Measurements from ENCODE around the gene UTP4. TPM values are rescaled to one million over a fixed set of nuclear protein-coding genes. Genes with fewer than 3 reads are reported as not detected.
"Not testable (repeated sequence)": the region's sequence is repeated elsewhere in the genome, so short reads cannot be mapped to it uniquely, and the experiment has no call there.

Gene UTP4
- total RNA-seq, 1 donor from 2014 or later, result 31.5 TPM

DNA sequence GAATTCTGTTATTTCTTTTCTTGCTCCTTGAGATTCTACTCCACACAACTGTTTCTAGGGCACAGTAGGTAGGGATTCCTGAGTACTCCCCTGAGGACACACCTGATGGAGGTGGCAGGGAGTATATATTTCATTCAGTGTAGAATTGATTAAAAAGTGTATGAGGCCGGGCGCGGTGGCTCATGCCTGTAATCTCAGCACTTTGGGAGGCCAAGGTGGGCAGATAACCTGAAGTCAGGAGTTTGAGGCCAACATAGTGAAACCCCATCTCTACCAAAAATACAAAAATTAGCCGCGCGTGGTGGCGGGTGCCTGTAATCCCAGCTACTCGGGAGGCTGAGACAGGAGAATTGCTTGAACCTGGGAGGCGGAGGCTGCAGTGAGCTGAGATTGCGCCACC is 5.6 kb upstream of the UTP4 start:
- DNase-seq (ENCODE audit: extremely low read depth, low read depth, low spot score), result not testable (repeated sequence)

DNA sequence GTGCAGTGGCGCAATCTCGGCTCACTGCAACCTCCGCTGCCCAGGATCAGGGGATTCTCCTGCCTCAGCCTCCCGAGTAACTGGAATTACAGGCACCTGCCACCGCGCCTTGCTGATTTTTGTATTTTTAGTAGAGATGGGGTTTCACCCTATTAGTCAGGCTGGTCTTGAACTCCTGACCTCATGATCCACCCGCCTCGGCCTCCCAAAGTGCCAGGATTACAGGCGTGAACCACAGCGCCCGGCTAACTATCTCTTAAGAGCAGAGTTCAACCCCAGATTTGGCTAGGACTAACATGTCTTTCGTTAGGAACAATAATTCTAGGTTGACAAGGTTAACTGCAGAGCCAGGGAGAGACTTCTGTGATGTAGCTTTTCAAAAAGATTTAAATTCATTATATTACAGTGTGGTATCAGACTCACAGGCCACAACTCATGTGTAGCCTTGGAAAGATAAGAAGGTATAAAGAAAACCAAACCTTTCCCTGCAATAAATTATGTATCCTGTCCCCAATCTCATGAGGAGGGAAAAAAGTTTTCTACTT is 4.4 kb upstream of the UTP4 start:
- no peak for DNase-seq (ENCODE audit: extremely low read depth, low read depth, low spot score)

GRCh38 chr16:69130461-69130860 is 2.0 kb upstream of the UTP4 start:
- no peak for DNase-seq (ENCODE audit: extremely low read depth, low read depth, low spot score)

DNA sequence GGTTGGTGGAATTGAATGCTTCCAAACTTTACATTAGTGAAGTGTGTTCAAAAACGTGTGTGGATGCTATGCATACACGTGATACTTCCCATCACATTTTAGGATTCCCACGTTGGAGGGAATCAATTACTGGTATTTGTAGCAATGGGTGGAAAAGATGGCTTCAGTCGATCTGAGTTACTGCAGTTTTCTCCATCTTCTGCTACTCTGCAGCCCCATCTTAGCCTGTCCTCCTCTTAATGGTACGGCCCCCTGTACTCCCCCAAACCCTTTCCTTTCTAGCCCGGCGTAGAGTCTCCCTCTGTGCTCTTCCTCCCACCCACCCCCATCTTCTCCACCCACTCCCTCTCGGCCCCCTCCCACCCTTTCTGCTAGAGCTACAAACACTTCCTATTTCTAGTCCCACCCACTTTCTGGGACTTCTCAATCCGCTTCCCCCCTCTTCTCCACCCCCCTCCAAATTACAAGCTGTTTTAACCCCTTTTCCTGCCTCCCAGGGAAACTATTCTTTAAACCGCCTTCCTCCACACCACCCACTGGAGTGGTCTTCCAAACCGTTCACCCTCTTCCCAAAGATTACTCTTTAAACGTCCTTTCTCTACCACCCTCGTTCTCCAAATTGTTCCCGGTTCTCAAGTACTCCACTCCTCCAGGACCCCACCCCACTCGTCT is 1.1 kb upstream of the UTP4 start:
- no peak for DNase-seq (ENCODE audit: extremely low read depth, low read depth, low spot score)

GRCh38 chr16:69131839-69132423 is 518 bp upstream of the UTP4 start:
- no peak for DNase-seq (ENCODE audit: extremely low read depth, low read depth, low spot score)

DNA sequence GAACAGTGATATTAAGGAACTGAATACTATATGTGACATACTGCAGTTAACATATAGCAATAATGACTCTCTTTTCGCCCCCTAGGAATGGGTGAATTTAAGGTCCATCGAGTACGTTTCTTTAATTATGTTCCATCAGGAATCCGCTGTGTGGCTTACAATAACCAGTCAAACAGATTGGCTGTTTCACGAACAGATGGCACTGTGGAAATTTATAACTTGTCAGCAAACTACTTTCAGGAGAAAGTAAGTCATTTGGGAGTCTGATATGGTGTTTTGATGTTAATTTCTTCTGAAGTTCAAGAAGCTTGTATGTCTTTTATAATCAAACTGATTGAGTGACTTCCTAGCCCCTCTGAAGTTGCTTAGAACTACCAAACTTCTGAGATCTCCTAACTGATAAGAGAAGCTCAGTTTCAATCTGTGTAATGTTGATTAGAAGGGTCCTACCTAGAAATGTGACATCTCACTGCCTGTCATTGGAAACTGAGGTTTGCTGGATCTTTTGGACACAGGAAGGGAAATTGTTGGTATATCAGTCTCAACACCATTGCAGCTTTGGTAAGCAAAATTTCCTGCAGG is 1.0 kb downstream of the UTP4 start:
- DNase-seq (ENCODE audit: extremely low read depth, low read depth, low spot score), result no peak

GRCh38 chr16:69138608-69139007 is 6.2 kb downstream of the UTP4 start:
- no peak for DNase-seq (ENCODE audit: extremely low read depth, low read depth, low spot score)

GRCh38 chr16:69139464-69139863 is 7.0 kb downstream of the UTP4 start:
- not testable (repeated sequence) for DNase-seq (ENCODE audit: extremely low read depth, low read depth, low spot score)

- DNase-seq (ENCODE audit: extremely low read depth, low read depth, low spot score), result no peak
Observed at GRCh38 chr16:69141014-69141413, 8.6 kb downstream of the UTP4 start.

GRCh38 chr16:69141936-69142335 is 9.5 kb downstream of the UTP4 start:
- DNase-seq (ENCODE audit: extremely low read depth, low read depth, low spot score), result no peak

GRCh38 chr16:69143116-69143515 is 10.7 kb downstream of the UTP4 start:
- DNase-seq (ENCODE audit: extremely low read depth, low read depth, low spot score), result no peak

DNA sequence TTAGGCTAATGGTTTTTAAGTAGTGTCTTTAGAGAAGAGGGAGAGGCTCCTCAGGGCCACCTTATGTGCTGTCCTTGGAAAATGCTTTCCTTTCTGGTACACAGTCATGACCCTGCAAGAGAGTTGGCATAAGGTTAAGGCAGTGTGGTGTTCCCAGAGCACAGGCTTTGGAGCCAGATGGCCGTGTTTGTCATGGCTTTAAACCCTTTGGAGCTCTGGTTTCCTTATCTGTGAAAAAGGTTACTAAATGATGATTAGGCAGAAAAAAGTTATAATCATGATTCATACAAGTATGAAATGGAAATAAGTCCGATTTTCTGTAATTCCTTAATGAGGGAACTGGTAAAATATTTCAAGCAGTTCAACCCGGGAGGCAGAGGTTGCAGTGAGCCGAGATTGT is 13.2 kb downstream of the UTP4 start:
- DNase-seq (ENCODE audit: extremely low read depth, low read depth, low spot score), result no peak

DNA sequence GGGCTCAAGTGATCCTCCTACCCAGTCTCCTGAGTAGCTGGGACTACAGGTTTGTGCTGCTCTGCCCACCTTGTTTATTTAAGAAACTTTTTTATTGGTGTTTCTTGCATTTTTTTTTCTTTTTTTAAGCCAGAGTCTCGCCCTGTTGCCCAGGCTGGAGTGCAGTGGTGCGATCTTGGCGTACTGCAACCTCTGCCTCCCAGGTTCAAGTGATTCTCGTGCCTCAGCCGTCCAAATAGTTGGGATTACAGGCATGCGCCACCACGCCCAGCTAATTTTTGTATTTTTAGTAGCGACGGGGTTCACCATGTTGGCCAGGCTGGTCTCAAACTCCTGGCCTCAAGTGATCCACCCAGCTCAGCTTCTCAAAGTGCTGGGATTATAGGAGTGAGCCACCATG is 17.2 kb downstream of the UTP4 start:
- not testable (repeated sequence) for DNase-seq (ENCODE audit: extremely low read depth, low read depth, low spot score)

- peak; percentile 64 for DNase-seq (ENCODE audit: extremely low read depth, low read depth, low spot score)
Observed at GRCh38 chr16:69150146-69150865, 17.9 kb downstream of the UTP4 start.

- DNase-seq (ENCODE audit: extremely low read depth, low read depth, low spot score), result no peak
Observed at GRCh38 chr16:69157196-69157595, 24.7 kb downstream of the UTP4 start.

DNA sequence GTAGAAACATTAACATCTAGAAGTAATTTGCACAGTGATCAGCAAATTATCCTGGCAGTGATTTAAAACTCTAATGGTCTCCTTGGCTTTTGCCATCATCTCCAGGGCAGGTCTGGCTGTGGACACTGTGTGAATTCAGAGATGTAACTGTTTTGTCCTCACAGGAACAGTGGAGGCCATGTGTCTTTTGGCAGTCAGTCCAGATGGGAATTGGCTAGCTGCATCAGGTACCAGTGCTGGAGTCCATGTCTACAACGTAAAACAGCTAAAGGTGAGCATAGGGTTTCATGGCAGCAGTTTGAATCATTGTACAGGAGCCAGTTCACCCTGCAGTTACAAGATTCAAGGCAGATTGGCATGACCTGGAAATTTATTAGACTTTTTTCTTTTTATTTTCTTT is 27.7 kb downstream of the UTP4 start:
- DNase-seq (ENCODE audit: extremely low read depth, low read depth, low spot score), result no peak

DNA sequence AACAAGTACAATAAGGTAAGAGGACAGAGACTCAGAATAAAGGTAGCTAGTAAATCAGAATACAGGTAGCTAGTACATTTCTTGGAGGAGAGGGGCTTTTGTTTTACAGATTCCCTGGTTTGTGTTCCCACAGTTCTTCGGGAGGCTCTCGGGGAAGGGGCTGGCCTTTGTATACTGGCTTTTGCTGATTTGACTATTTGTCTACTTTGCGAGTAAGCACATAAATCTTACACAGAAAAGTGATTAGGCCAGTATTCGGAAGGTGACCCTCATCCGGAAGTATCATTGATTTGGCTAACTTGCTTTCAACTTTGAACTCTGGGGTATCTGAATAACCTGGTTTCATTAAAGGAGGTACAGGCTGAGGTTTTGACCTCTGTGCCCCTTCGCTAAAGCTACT is 33.1 kb downstream of the UTP4 start:
- no peak for DNase-seq (ENCODE audit: extremely low read depth, low read depth, low spot score)

DNA sequence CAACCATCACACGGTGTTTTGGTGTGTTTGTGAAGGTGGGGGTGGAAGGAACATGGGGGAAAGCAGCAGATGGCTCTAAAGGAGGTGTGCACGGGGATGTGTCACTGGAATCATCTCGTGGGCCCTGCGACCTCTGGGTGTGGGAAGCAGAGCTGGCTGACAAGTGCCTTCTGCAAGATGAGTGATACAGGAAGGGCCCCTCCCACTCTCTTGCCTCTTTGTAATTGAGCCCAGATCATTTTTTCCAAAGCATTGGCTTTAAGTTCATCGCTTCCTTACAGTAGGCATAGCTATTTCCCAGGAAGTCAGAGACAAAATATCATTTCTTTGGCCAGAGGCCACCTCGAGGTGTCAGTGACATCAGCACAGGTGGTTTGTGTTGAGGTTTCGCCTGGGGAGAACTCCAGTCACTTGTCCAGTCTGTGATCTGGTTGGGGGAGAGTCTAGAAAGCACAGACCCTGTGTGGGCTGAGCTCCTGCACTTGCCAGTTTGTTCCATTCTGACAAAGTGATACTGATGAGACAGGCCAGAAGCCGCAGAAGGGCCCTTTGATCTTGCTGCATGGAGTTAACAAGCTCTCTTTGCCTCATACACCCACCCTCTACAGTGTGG is 33.9 kb downstream of the UTP4 start:
- no peak for DNase-seq (ENCODE audit: extremely low read depth, low read depth, low spot score)

- no peak for DNase-seq (ENCODE audit: extremely low read depth, low read depth, low spot score)
Observed at GRCh38 chr16:69166946-69167930, 34.8 kb downstream of the UTP4 start.

- no peak for DNase-seq (ENCODE audit: extremely low read depth, low read depth, low spot score)
Observed at GRCh38 chr16:69169051-69169450, 36.6 kb downstream of the UTP4 start.
